Lower leg skin (tissue), 4 donors: ENCODE measurements around the gene STAG1. TPM values are rescaled to one million over a fixed set of nuclear protein-coding genes. Genes with fewer than 3 reads are reported as not detected.
A peak's percentile ranks its signal among the peaks of the same experiment; 100 is the strongest.

Experiments used
- DNase-seq, 2 donors: peaks; one replicate each; pipeline ENCODE4 v3.0.0-alpha.2; 2019; ENCODE audit warnings: low spot score in 2 of 2
- H3K4me3 ChIP-seq: fragments of 200-600 bp; sonication (generic); 2 replicates; pipeline ENCODE4 v1.5.1; 2017; ENCODE audit warnings: mild to moderate bottlenecking, low read depth; ENCODE audit not compliant: poor library complexity, severe bottlenecking
- POLR2A ChIP-seq, 2 donors: fragments of 450-650 bp; IDR thresholded peaks; one replicate each; pipeline ENCODE4 v1.6.1; 2016 to 2017; ENCODE audit warnings: antibody characterized with exemption in 2 of 2, mild to moderate bottlenecking in 1 of 2, moderate library complexity in 1 of 2
- WGBS, 2 donors: methylation state at CpG; one replicate each; pipeline ENCODE4 v1.1.5; 2018; 5-methylcytosine and 5-hydroxymethylcytosine counted together
- intact Hi-C: fragments of 100-400 bp; cut with DNase I; formaldehyde crosslinking; loops from one replicate; pipeline ENCODE4 v1.15.0; 2023; ENCODE audit warnings: low total_unique reads
- total RNA-seq, 4 donors: library from RNA; depleted of rRNA; stranded (reverse); fragments of >200 nt; gene quantifications; one replicate each; pipeline ENCODE4 v1.1.0, GENCODE V29; 2016
- TF ChIP-seq, protein P1 (sequence below), 3 donors: fragments of 450-650 bp; IDR thresholded peaks; one replicate each; pipeline ENCODE4 v1.5.1; 2016; ENCODE audit warnings: antibody characterized with exemption in 3 of 3, mild to moderate bottlenecking in 3 of 3, moderate library complexity in 2 of 3

The STAG1 gene
- total RNA-seq, 4 donors from 2014 or later, result 32.1 to 37.7 (median 34.4) TPM

DNA sequence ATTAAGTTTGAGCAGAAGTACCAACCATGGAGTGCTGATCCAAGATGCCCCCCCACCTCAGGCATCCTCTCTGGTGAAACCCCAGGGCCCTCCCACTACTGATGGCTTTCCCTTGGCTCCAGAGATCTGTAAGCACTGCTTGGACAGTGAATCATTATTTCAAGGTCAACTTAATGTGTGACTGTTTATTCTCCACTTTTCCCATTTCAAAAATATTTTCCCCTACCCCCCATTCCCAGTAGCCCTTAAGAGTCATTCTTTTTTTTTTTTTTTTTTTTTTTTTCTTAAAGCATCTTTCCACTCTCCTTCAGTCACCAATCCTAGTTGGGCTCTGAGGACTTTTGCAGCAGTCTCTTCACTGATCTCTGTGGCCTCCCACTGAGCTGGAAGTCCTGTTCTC is 419.4 kb downstream of the STAG1 start:
- intact Hi-C loops, result no loop called here

DNA sequence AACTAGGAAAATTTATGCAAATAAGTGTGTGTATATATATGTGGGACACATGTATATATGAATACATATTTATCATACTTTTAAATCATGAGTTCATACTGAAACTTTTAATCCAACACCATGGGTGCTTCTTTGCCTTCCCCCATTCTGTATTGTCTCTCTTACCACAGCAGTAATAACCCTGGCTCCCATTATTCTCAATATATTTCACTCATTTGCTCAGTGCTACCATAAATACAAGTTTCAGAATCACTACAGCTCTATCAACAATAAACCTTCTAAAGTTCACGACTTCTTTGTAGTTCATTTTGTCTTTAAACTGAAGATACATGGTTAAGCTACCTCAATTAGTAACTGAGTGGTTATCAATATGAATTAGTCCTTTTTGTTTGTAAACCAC is 419.9 kb downstream of the STAG1 start:
- WGBS, 2 donors, result 81 to 88% methylated on average over 1 of the region's 1 CpG
- intact Hi-C loops, result no loop called here
- TF ChIP-seq, protein P1, sequence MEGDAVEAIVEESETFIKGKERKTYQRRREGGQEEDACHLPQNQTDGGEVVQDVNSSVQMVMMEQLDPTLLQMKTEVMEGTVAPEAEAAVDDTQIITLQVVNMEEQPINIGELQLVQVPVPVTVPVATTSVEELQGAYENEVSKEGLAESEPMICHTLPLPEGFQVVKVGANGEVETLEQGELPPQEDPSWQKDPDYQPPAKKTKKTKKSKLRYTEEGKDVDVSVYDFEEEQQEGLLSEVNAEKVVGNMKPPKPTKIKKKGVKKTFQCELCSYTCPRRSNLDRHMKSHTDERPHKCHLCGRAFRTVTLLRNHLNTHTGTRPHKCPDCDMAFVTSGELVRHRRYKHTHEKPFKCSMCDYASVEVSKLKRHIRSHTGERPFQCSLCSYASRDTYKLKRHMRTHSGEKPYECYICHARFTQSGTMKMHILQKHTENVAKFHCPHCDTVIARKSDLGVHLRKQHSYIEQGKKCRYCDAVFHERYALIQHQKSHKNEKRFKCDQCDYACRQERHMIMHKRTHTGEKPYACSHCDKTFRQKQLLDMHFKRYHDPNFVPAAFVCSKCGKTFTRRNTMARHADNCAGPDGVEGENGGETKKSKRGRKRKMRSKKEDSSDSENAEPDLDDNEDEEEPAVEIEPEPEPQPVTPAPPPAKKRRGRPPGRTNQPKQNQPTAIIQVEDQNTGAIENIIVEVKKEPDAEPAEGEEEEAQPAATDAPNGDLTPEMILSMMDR (IDR thresholded peaks at IDR 0.05), result no peak
- TF ChIP-seq POLR2A (IDR thresholded peaks at IDR 0.05), result no peak
- no peak overlapping the region for H3K4me3 ChIP-seq
- no peak for DNase-seq

More for the DNA sequence above, 419.4 kb downstream of the STAG1 start:
- H3K4me3 ChIP-seq, result no peak overlapping the region
- peak in 1 of 2 donors; percentile 26 for DNase-seq
- TF ChIP-seq, protein P1 (IDR thresholded peaks at IDR 0.05), result no peak
- TF ChIP-seq POLR2A (IDR thresholded peaks at IDR 0.05), result no peak

DNA sequence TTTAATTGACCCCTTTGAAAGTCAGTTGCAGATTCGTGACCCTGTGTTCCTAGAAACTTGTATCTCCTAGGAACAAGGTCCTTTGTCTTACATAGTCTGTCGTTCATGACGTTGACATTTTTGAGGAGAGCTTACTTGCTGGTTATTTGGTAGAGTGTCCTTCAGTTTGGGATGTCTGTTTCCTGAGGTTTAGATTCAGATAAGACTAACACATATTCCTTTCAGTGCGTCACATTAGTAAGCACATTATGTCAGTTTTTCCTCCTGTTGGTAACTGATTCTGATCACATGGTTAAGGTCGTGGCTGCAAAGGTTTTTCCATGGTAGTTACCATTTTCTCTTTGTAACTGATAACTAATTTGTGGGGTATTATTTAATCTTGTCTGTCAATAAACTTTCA is 421.3 kb downstream of the STAG1 start:
- no peak overlapping the region for H3K4me3 ChIP-seq
- TF ChIP-seq, protein P1 (IDR thresholded peaks at IDR 0.05), result no peak
- no peak for TF ChIP-seq POLR2A (IDR thresholded peaks at IDR 0.05)
- 86 to 87% methylated on average over 5 of the region's 5 CpGs for WGBS, 2 donors
- DNase-seq, result no peak
- intact Hi-C loops, result no loop called here

DNA sequence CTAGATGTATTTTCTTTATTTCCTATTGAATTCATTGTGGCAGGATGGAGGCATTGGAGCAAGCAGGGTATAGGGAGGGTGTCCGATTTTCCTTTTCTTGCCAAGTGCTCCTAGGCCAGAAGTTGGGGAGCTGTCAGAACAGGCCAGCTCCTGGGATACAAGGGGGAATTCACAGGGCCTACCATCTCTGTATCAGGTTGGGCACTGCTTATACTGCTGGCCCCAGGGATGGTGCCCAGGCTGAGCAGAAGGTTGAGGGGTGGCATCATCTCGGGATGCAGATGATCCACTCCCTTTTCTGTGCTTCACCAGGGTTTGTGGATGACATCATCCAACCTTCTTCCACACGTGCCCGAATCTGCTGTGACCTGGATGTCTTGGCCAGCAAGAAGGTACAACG is 422.6 kb downstream of the STAG1 start:
- no peak overlapping the region for H3K4me3 ChIP-seq
- TF ChIP-seq, protein P1 (IDR thresholded peaks at IDR 0.05), result no peak
- no peak for TF ChIP-seq POLR2A (IDR thresholded peaks at IDR 0.05)
- DNase-seq, result peak in 1 of 2 donors; percentile 58
- 55 to 61% methylated on average over 5 of the region's 5 CpGs for WGBS, 2 donors
- intact Hi-C loops, result no loop called here

DNA sequence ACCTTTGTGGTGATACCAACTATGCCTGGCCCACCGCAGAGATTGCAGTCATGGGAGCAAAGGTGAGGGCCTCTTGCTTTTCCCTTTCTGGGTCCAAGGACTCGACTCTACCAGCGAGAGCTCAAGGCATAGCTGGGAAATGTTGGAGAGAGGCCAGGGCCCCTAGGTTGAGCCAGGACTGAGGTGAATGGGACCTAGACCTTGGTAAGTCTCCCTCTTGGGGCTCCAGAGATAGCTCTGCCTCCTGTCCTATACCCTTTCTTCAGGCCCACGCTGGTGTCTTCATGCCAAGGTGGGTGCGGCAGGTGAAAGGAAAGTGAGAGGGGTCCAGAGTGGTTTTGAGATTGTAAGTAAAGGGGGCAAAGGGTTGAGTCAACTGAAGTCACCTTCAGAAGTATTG is 424.5 kb downstream of the STAG1 start:
- WGBS, 2 donors, result 96 to 98% methylated on average over 5 of the region's 5 CpGs

DNA sequence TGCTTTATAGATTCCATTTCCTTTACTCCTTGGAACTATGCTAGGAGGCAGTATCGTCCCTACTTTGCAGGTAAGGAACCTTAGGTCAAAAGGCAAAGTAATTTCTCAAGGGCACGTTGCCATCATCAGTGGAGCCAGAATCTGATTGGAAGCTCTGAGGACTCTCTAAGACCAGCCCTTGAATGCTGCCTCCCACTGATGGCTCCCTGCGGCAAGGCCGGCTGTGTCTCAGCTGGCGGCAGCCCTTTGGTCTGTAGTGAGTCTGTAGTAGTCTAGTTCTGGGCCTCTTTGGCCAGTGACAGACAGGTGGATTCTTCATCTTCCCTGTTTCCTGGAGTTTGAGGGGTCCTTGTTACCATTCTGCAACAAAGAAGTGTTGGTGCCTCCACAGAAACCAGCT is 425.9 kb downstream of the STAG1 start:
- DNase-seq, result peak in 1 of 2 donors; percentile 63
- intact Hi-C loops, result no loop called here
- 96 to 98% methylated on average over 5 of the region's 5 CpGs for WGBS, 2 donors
- no peak overlapping the region for H3K4me3 ChIP-seq
- TF ChIP-seq, protein P1 (IDR thresholded peaks at IDR 0.05), result no peak
- TF ChIP-seq POLR2A (IDR thresholded peaks at IDR 0.05), result no peak

More for the DNA sequence above, 424.5 kb downstream of the STAG1 start:
- DNase-seq, result peak in 1 of 2 donors; percentile 58
- intact Hi-C loops, result no loop called here
- H3K4me3 ChIP-seq, result no peak overlapping the region
- TF ChIP-seq, protein P1 (IDR thresholded peaks at IDR 0.05), result no peak
- no peak for TF ChIP-seq POLR2A (IDR thresholded peaks at IDR 0.05)
